ENCODE data around the gene FBL.

The FBL gene

DNA sequence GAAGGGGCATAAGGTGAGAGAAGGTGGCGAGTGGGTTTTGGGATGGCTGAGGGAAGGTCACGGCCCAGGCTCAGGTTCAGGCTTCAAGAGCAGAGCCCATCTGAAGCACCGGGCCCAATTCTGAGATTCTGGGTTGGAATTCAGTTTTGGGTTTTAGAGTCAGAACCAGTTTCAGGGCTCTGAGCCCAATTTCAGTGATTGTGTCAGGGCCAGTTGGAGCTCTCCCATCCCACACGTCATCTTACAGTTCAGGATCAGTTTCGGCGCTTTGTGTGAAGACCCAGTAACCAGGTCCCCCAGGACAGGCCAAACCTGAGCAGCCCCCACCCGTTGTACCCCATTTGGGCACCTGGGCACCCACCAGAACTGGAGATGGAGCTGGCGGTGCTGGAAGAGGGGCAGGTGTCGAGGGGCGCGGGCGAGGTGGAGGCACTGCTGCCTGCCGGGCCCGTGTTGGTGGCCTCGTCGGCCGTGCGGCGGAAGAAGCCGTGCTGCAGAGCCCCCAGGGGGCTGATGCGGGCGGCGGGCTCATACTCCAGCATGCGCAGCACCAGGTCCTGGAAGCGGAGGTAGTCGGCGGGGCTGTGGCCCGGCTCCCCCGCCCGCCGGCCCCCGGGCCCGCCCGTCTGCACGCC lies 19.8 kb downstream of the FBL start:
- intact Hi-C loops (cut with DNase I; ENCODE audit: low total_unique reads), result no loop called here
- H3K27me3 ChIP-seq, result no peaks in the 10 kb centered on the region
- no peak overlapping the region for H3K4me3 ChIP-seq
- no peak overlapping the region for H3K27ac ChIP-seq
- H3K9me3 ChIP-seq, result no peaks in the 10 kb centered on the region
- H3K36me3 ChIP-seq, result peaks cover 34 to 63% (median 51%) of the 10 kb centered on the region in 3 donors
- H3K4me1 ChIP-seq, result peaks cover 0 to 16% (median 11%) of the 10 kb centered on the region in 4 donors
- TF ChIP-seq, protein P1, sequence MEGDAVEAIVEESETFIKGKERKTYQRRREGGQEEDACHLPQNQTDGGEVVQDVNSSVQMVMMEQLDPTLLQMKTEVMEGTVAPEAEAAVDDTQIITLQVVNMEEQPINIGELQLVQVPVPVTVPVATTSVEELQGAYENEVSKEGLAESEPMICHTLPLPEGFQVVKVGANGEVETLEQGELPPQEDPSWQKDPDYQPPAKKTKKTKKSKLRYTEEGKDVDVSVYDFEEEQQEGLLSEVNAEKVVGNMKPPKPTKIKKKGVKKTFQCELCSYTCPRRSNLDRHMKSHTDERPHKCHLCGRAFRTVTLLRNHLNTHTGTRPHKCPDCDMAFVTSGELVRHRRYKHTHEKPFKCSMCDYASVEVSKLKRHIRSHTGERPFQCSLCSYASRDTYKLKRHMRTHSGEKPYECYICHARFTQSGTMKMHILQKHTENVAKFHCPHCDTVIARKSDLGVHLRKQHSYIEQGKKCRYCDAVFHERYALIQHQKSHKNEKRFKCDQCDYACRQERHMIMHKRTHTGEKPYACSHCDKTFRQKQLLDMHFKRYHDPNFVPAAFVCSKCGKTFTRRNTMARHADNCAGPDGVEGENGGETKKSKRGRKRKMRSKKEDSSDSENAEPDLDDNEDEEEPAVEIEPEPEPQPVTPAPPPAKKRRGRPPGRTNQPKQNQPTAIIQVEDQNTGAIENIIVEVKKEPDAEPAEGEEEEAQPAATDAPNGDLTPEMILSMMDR (IDR thresholded peaks at IDR 0.05), result no peak
- DNase-seq, result no peak

DNA sequence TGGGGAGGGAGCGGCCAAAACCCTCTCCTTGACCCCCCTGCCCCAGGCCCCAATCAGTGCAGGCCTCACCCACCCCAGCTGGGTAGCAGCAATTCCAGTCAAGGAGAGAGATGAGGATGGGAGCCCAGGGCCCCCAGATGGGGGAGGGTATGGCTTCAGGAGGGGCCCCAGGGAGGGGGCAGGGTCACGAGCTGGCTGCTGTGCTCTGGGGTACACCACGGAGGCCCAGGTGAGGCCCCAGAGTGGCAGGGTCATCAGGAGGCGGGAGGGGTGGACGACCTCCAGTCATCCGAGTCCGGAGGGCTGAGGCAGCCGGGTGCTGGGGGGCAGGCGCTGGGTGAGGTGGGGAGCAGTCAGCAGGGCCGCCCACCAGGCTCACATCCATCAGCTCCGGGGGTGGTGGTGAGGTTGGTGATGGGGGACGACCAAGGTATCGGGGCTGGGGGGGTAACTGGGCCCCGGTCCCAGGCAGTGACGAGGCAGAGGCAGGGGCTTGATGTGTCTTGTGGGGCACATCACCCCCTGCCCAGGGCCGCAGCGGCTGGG lies 20.6 kb downstream of the FBL start:
- Histone ChIP-seq H3K9me3 (no peaks in the 10 kb centered on the region), H3K4me1 (peaks cover 0 to 16% (median 11%) of the 10 kb centered on the region in 4 donors), H3K27ac (peak overlapping the region in 1 of 2 donors; percentile 81), H3K4me3 (no peak overlapping the region), H3K36me3 (peaks cover 34 to 55% (median 48%) of the 10 kb centered on the region in 3 donors), H3K27me3 (no peaks in the 10 kb centered on the region)
- intact Hi-C loops (cut with DNase I; ENCODE audit: low total_unique reads), result no loop called here
- TF ChIP-seq, protein P1 (IDR thresholded peaks at IDR 0.05), result no peak
- no peak for DNase-seq

DNA sequence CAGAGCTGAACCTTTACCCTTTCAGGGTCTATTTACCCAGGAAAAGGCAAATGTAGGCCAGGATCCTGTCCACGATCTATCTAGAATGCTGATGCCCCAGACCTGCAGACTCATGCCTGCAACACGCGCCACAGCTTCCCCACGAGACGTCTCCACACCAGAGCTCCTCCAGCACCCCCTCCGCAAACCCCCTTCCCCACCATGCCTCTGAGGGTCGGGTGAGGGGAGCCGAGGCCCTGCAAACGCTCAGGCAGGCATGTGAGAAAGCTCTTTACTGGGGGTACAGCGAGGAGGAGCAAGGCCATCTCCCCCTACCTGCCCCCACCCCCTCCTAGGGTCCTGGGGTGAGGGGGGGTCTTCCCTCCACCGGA lies 21.1 kb downstream of the FBL start:
- Histone ChIP-seq H3K9me3 (no peaks in the 10 kb centered on the region), H3K27ac (peak overlapping the region; percentile 76 to 81), H3K27me3 (no peaks in the 10 kb centered on the region), H3K4me1 (peaks cover 0 to 16% (median 11%) of the 10 kb centered on the region in 4 donors), H3K36me3 (peaks cover 29 to 49% (median 42%) of the 10 kb centered on the region in 3 donors), H3K4me3 (no peak overlapping the region)
- no peak for DNase-seq
- intact Hi-C loops (cut with DNase I; ENCODE audit: low total_unique reads), result no loop called here
- TF ChIP-seq, protein P1 (IDR thresholded peaks at IDR 0.05), result no peak

DNA sequence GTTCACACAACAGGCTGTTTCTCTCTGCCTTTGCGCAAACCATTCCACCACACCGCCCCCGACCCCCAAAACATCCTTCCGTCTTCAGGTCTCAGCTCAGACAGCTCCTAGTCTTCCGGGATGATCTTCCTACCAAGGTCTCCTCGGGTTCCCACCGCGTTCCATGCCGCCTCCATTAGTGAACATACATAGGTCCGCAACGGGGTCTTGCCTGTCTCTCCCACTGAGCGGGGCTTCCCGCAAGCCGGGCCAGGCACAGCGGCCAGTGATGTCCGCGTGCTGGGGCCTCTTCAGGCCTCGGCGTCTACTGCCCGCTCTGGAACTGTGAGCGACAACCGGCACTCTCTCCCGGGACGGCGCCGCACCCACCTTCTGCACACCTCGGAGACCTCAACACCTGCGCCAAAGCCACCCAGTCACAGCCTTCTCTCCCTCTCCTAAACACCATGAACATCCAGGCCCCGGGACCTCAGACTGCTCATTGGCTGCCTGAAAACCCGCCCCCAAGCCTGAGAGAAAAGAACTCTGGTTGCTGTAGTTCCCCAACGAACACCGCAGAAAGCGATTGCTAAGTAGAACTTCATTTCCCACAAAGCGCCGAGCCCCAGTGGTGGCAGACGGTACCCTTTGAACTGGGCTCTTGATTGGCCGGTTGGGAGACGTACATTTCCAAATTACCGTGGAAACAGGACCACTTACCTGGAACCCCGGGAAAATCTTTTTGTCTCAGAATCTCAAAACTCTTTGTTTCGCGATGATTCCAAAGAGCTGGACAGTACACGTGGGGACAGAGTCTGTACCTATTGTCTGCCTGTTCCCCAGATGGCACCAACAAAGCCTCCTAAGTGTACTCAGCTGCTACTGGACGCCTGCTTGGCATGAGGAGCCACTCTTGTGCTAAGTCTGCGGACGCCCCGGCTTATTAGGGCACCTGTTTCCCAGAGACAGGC lies 21.8 kb downstream of the FBL start:
- peak overlapping the region; percentile 61 to 76 for H3K4me3 ChIP-seq
- no peaks in the 10 kb centered on the region for H3K9me3 ChIP-seq
- no peaks in the 10 kb centered on the region for H3K27me3 ChIP-seq
- intact Hi-C loops (cut with DNase I; ENCODE audit: low total_unique reads), result no loop called here
- peak; percentile 94 to 95 for DNase-seq
- H3K4me1 ChIP-seq, result peaks cover 0 to 16% (median 11%) of the 10 kb centered on the region in 4 donors
- peak overlapping the region; percentile 76 to 81 for H3K27ac ChIP-seq
- TF ChIP-seq, protein P1 (IDR thresholded peaks at IDR 0.05), result peak in 1 of 2 experiments; percentile 37
- peaks cover 22 to 43% (median 36%) of the 10 kb centered on the region in 3 donors for H3K36me3 ChIP-seq

DNA sequence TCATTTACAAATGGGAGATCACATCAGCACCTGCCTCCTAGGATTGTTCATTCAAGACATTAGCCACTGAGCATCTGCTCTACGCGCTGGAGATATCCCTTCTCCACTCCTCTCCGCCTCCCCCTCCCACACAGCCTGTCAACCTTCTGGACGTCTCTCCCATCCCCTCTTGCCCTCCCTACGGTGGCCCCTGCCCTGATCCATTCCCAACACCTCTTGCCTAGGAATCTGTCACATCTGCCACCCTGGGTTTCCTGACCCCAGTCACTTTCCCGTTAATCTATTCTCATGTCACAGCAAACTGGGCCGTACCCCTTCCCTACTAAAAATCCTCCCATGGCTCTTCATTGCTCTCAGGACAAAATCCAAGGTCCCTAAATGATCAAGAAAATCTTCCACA lies 22.5 kb downstream of the FBL start:
- peaks cover 18 to 35% (median 33%) of the 10 kb centered on the region in 3 donors for H3K36me3 ChIP-seq
- H3K4me1 ChIP-seq, result peaks cover 0 to 16% (median 11%) of the 10 kb centered on the region in 4 donors
- intact Hi-C loops (cut with DNase I; ENCODE audit: low total_unique reads), result no loop called here
- H3K27ac ChIP-seq, result peak overlapping the region; percentile 76 to 81
- no peaks in the 10 kb centered on the region for H3K27me3 ChIP-seq
- H3K9me3 ChIP-seq, result no peaks in the 10 kb centered on the region
- DNase-seq, result no peak
- H3K4me3 ChIP-seq, result peak overlapping the region; percentile 61 to 76
- TF ChIP-seq, protein P1 (IDR thresholded peaks at IDR 0.05), result no peak

All from tibial artery (tissue), 4 donors.